K562 (cell line): ENCODE measurements around the gene MYO1H.

Experiments used
- CEBPB ChIP-seq: fragments of 450-650 bp; IDR thresholded peaks from 2 replicates; pipeline ENCODE4 v1.6.1; 2016; ENCODE audit warnings: missing genetic modification characterization, missing compliant biosample characterization
- CHD7 ChIP-seq: fragments of 200-600 bp; sonication (generic); IDR thresholded peaks from one replicate; pipeline ENCODE4 v1.6.1; 2012; ENCODE audit warnings: mild to moderate bottlenecking, low read depth, low read length, inconsistent platforms
- CTCF ChIP-seq, 3 experiments: IDR thresholded peaks in 2 of 3; conservative IDR thresholded peaks in 1 of 3; 2 replicates each; pipeline ENCODE4 v1.5.1; 2011 to 2012; ENCODE audit warnings: low read length in 3 of 3, mild to moderate bottlenecking in 3 of 3, control low read depth in 2 of 3, improper control_type of control experiment in 1 of 3, inconsistent platforms in 1 of 3, low read depth in 1 of 3, mixed read lengths in 1 of 3, moderate library complexity in 1 of 3; ENCODE audit not compliant: insufficient read depth in 2 of 3
- FOXM1 ChIP-seq, 2 experiments: fragments of 450-650 bp in 1 of 2; sonication (generic) in 1 of 2; formaldehyde crosslinking in 1 of 2; IDR thresholded peaks; 2 replicates each; pipeline versions ENCODE4 v1.6.1 to v1.9.0; 2017 to 2022; ENCODE audit warnings: low read depth in 2 of 2, mild to moderate bottlenecking in 2 of 2, missing genetic modification reagents in 1 of 2, moderate library complexity in 1 of 2
- GABPA ChIP-seq: fragments of 200-800 bp; sonication (Bioruptor generic); conservative IDR thresholded peaks from 2 replicates; pipeline ENCODE4 v1.6.1; 2016; ENCODE audit warnings: low read depth, missing genetic modification characterization, missing compliant biosample characterization
- GABPB1 ChIP-seq: sonication (generic); formaldehyde crosslinking; IDR thresholded peaks from 2 replicates; pipeline ENCODE4 v1.8.0; 2022; ENCODE audit warnings: mild to moderate bottlenecking, missing genetic modification reagents
- HINFP ChIP-seq: fragments of 450-650 bp; conservative IDR thresholded peaks from 2 replicates; pipeline ENCODE4 v1.6.1; 2016; ENCODE audit warnings: missing genetic modification characterization, low read depth, mild to moderate bottlenecking, control low read depth, missing compliant biosample characterization
- NELFE ChIP-seq: IDR thresholded peaks from 2 replicates; pipeline ENCODE4 v1.6.1; 2011; ENCODE audit warnings: mild to moderate bottlenecking; ENCODE audit not compliant: insufficient read depth, insufficient read length
- POLR2A ChIP-seq: fragments of 450-650 bp; conservative IDR thresholded peaks from 2 replicates; pipeline ENCODE4 v1.6.1; 2016
- TBP ChIP-seq: optimal IDR thresholded peaks from 2 replicates; pipeline ENCODE3; 2011; ENCODE audit warnings: low read depth, low read length, improper control_type of control experiment
- TCF3 ChIP-seq: sonication (generic); formaldehyde crosslinking; IDR thresholded peaks from 2 replicates; pipeline ENCODE4 v1.4.0; 2020; ENCODE audit warnings: mild to moderate bottlenecking, missing genetic modification reagents
- YY1 ChIP-seq, 3 experiments: IDR thresholded peaks; 2 replicates each; pipeline ENCODE4 v1.6.1; 2011; ENCODE audit warnings: low read length in 2 of 3, mild to moderate bottlenecking in 2 of 3, moderate library complexity in 2 of 3, borderline replicate concordance in 1 of 3, control low read depth in 1 of 3, low read depth in 1 of 3; ENCODE audit not compliant: insufficient read depth in 3 of 3, insufficient replicate concordance in 2 of 3, control insufficient read depth in 1 of 3, insufficient read length in 1 of 3; ENCODE audit errors: extremely low read depth in 1 of 3
- ZNF282 ChIP-seq: sonication (generic); formaldehyde crosslinking; IDR thresholded peaks from 2 replicates; pipeline ENCODE4 v1.8.1; 2023; ENCODE audit warnings: missing genetic modification reagents
- ZNF707 ChIP-seq: fragments of 250-450 bp; sonication (Bioruptor Pico); conservative IDR thresholded peaks from 2 replicates; pipeline ENCODE4 v1.8.0; 2022; ENCODE audit warnings: inconsistent platforms, mild to moderate bottlenecking, moderate library complexity

GRCh38 chr12:109493090-109493489 is 145.4 kb downstream of the MYO1H start:
- no peak for TF ChIP-seq CHD7
- no peak for TF ChIP-seq HINFP
- TF ChIP-seq CTCF (IDR thresholded peaks at IDR 0.05 in 2 of 3, conservative IDR thresholded peaks at IDR 0.05 in 1 of 3; ENCODE audit: insufficient read depth in 2 of 3, low read depth in 1 of 3, low read length in 3 of 3): no peak
- TF ChIP-seq GABPB1 (CRISPR knock-in tag): no peak
- no peak for TF ChIP-seq CEBPB (tag)
- TF ChIP-seq FOXM1 (IDR thresholded peaks at IDR 0.05; ENCODE audit: low read depth): no peak
- no peak for TF ChIP-seq FOXM1 (CRISPR knock-in tag; IDR thresholded peaks at IDR 0.05; ENCODE audit: low read depth)
- TF ChIP-seq ZNF282: no peak
- no peak for TF ChIP-seq POLR2A
- no peak for TF ChIP-seq TBP
- TF ChIP-seq GABPA: no peak
- TF ChIP-seq TCF3: no peak
- no peak for TF ChIP-seq YY1 (IDR thresholded peaks at IDR 0.05; ENCODE audit: borderline replicate concordance in 1 of 3, control insufficient read depth in 1 of 3, extremely low read depth in 1 of 3, insufficient read depth in 3 of 3, insufficient read length in 1 of 3, insufficient replicate concordance in 2 of 3, low read depth in 1 of 3, low read length in 2 of 3)
- no peak for TF ChIP-seq ZNF707 (CRISPR knock-in tag)
- no peak for TF ChIP-seq NELFE
